D341Med (cell line): ENCODE measurements around the gene BCL2L11.

Experiments
- DNase-seq: peaks from one replicate; pipeline ENCODE4 v3.0.0; 2012; ENCODE audit warnings: low spot score

BCL2L11 gene

DNA sequence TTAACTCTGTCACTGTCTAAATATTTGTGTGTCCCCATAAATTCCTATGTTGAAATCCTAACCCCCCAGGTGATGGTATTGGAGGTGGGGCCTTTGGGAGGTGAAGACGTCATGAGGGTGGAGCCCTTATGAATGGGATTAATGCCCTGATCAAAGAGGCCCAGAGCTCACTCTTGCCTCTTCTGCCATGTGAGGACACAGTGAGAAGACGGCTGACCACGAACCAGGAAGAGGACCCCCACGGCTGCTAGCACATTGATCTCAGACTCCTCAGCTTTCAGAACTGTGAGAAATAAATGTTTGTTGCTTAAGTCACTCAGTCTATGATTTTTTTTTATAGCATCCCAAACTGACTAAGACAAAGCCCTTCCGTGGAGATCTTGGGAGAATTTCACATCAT lies 71.2 kb downstream of the BCL2L11 start:
- no peak for DNase-seq

GRCh38 chr2:111192776-111193368 lies 72.2 kb downstream of the BCL2L11 start:
- DNase-seq, result no peak

DNA sequence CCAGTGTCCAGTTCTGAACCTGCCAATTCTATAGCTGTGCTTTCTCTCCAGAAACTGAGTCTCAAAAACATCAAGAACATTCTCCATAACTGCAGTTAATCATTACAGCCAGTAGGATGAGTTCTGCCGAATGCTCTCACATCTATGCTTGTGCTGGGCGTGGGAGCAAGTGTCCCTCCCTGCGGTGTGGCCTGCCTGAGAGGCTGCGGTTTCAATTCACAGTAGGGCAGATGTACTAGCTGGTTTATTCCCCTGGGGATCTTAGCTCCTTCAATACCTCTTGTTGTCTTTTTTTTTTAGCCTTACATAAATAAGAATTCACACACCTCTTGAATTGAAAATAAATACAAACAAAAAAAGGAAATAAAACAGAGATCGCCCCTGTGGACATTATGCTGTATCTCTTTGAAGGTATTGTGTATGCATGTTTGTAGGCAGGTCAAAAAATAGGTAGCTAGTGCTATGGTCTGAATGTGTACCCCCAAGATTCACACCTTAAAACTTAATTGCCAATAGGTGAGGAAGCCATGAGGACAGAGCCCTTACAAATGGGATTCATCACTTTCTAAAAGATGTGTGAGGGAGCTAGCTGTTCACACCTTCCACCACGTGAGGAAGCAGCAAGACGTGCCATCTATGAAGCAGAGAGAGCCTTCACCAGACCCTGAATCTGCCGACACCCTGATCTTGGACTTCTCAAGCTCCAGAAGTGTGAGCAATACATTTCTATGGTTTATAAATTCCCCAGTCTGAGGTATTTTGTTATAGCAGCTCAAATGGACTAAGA lies 74.3 kb downstream of the BCL2L11 start:
- no peak for DNase-seq

DNA sequence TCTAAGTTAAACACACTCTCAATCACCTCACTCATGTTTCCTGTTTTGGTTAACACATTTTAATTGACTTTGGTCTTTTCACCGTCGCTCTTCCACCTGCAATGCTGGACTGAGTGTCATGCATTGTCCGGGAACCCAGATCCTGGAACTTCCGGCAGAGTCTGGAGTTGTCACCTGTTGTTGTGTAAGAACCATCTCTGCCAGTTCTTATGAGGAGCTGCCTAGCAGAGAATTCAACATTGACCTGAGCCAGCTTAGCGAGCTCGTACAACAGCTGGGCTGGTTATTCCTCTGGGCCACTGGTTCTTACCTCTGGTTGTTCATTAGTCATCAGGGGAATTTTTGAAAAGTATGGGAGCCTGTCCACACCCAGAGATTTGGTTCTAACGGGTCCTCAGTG lies 75.7 kb downstream of the BCL2L11 start:
- DNase-seq, result no peak

DNA sequence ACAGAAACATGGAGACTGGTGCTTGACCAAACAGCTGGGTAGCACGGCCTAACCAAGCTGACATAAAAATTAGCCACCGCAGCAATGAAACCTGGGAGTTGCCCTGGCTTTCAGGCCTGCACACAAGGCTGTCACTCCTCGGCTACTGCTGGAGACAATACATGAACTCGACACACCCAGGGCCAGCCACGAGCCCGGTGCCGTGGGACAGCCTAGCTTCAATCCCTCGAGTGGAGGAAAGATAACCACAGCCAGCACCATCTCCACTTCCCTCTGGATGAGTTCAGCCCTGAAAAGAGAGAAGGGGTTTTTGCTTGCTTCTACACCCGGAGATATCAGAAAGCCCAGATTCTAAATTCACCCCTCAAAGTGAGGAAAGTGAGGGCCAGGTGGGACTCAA lies 78.0 kb downstream of the BCL2L11 start:
- DNase-seq, result no peak

DNA sequence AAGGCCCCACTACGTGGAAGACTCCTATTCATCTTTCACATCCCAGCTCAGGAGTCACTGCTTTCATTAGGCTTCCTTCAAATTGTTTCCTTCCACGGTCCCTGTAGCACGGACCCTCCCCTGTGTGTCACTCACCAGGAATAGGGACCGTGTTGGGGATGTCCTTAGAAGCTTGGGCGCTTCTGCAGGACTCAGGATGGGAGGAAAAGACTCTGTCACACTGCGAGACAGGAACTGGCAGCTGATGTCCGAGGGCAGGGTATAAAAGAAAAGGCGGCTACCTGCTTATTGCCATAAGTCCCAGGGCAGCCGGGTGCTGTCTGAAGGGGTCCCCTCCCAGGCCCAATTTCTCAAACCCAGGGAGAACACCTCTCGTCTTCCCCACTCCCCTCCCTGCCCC lies 79.1 kb downstream of the BCL2L11 start:
- DNase-seq, result no peak

- DNase-seq, result no peak
Measured at GRCh38 chr2:111200333-111200881, 79.7 kb downstream of the BCL2L11 start.

DNA sequence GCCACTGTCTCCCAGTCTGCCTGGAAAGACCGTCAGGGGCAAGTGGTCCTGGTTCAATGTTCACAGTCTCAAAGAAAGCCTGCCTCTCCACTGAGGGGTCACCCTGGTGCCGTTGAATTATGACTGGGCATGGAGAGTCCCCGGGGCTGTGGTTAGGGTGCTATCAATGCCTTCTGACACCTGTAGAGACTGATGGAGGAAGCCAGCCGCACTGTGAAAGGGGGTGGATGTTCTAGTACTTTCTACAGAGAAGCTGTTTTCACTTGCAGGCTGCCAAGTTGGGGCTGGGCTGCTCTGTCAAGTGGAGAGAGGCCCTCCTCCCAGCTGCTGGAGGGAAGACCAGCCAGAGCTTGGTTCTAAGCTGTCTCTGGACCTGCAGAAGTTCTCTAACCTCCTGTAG lies 80.5 kb downstream of the BCL2L11 start:
- no peak for DNase-seq

DNA sequence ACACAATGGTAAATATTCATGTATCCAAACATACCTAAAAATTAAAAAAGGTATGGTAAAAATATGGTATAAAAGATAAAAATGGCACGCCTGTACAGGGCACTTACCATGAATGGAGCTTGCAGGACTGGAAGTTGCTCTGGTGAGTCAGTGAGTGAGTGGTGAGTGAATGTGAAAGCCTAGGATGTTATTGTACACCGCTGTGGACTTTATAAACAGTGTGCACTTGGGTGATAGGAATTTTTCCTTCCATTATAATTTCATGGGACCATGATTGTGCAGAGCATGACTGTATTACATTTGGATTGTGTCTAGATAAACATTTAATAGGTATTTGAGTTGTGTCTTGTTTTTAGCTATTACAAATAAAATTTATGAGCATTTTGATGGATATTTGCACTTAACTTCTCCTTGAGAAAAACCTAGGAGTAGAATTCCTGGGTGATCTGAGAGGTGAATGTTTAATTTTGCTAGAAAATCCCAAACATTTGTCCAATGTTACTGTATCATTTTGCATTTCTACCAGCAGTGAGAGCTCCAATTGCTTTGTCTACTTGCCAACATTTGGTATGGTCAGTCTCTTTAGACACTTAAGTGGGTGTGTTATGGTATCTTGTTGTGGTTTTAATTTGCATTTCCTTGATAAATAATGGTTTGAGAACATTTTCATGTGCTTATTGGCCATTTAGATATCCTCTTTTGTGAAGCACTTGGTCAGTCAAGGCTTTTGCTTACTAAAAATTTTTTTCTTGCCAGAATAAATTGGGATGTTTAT lies 81.7 kb downstream of the BCL2L11 start:
- no peak for DNase-seq

DNA sequence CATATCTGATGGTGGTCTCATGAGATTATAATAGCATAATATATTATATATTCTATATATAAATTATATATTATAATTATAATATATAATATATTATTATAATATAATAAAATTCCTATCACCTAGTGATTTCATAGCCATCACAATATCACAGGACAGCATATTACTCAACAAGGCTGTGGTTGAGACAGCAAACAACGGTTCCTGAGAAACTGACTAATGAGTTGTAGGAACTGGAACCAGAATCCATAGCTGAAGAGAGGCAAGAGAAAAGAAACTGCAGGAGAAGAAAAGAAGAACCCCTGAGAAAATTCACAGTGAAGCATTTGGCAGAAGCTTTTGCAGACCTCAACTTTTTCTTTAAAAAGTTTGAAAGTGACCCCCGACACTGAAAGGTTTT lies 84.0 kb downstream of the BCL2L11 start:
- no peak for DNase-seq

DNA sequence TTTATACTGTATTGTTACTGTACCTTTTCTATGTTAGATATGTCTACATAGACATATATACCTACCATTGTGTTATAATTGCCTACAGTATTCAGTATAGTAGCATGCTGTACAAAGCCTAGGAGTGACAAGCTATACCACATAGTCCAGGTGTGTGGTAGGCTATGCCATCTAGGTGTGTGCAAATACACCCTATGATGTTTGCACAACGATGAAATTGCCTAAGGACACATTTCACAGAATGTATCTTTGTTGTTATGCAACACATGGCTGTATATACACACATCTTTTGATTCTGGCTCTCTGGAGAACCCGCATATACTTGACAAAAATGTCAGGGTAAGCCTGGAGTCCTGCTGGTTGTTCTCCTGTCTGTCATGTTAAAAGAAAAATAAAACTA lies 85.1 kb downstream of the BCL2L11 start:
- DNase-seq, result no peak

- no peak for DNase-seq
Measured at GRCh38 chr2:111207851-111208250, 87.1 kb downstream of the BCL2L11 start.

DNA sequence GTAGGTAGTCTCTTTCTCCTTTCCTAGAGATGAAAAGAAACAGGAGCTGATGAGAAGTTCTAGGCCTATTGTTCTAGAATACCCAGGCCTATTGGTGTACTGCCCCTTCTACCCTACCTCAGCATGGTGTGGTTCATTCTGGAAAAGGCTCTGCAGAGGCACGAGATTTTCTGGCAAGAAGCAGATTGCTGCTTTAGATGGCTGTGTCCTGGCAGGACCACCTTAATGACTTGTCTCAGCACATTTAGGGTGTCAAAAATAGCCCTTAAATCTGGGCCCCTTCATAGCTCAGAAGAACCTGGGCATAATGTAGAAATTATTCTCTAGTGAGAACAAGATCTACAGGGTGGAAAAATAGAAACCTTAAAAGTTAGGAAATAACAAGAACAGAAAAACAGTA lies 87.9 kb downstream of the BCL2L11 start:
- no peak for DNase-seq

GRCh38 chr2:111209045-111209514 lies 88.4 kb downstream of the BCL2L11 start:
- no peak for DNase-seq

GRCh38 chr2:111210036-111210435 lies 89.3 kb downstream of the BCL2L11 start:
- no peak for DNase-seq

- no peak for DNase-seq
Measured at GRCh38 chr2:111213877-111214276, 93.2 kb downstream of the BCL2L11 start.

GRCh38 chr2:111216811-111217652 lies 96.3 kb downstream of the BCL2L11 start:
- DNase-seq, result no peak
